NCI-H82 treated with DMSO at 0.1 percent for 48 hours (cell line): Measurements from ENCODE around the gene GNPTAB.
"Not testable (repeated sequence)": the region's sequence is repeated elsewhere in the genome, so short reads cannot be mapped to it uniquely, and the experiment has no call there.

Experiments
- DNase-seq: peaks from one replicate; lab custom pipeline; 2025; ENCODE audit not compliant: unreplicated experiment; lab: John Stamatoyannopoulos, UW

GNPTAB gene

GRCh38 chr12:101740566-101740965 lies 90.2 kb downstream of the GNPTAB start:
- no peak for DNase-seq

GRCh38 chr12:101738920-101739665 lies 91.7 kb downstream of the GNPTAB start, which contains the start of gene SYCP3:
Gene SYCP3 (minus strand): TSS chr12:101739462. CDS start chr12:101737935, 1,527 bp downstream.
- no peak for DNase-seq

DNA sequence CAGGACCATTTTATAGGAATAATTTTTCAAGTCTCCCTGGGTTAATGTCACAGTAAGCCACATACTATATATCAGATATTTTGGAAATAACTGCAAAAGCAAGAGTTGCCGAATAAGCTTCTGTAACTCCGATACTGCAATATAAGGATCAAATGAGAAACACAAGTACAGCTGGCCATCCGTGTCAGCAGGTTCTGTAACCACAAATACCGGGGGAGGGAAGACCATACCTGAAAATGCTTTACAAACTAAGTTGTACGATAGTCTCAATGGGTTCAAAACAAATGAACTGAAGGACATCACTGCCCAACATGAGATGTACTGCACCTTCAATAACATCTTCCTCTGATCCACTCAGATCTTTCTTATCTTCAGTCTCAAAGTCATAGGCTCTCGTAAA lies 93.3 kb downstream of the GNPTAB start:
- DNase-seq, result no peak

DNA sequence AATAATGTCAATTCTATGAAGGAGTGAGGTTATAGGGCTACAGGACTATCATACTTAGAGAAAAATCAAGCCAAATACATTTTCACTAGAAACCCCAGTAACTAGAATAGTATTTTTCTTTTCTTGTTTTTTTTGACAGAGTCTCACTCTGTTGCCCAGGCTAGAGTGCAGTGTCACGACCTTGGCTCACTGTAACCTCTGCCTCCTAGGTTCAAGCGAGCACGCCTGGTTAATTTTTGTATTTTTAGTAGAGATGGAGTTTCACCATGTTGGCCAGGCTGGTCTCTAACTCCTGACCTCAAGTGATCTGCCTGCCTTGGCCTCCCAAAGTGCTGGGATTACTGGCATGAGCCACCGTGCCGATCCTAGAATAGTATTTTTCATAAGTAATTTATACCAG lies 96.3 kb downstream of the GNPTAB start:
- DNase-seq, result not testable (repeated sequence)

- no peak for DNase-seq
Observed at GRCh38 chr12:101733166-101733565, 97.6 kb downstream of the GNPTAB start.

DNA sequence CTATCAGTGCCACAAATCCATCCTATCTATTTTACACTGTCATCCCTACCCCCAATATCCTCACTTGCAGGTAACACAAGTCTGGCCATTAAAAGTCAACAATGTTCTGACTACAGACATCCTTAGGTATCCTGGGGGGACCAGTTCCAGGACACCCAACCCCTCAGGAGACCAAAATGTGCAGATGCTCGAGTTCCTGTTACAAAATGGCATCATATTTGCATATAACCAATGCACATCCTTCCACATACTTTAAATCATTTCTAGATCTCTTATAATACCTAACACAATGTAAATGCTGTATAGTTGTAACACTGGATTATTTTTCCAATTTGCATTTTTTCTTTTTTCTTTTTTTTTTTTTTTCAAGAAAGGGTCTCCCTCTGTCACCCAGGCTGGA lies 98.4 kb downstream of the GNPTAB start:
- no peak for DNase-seq

DNA sequence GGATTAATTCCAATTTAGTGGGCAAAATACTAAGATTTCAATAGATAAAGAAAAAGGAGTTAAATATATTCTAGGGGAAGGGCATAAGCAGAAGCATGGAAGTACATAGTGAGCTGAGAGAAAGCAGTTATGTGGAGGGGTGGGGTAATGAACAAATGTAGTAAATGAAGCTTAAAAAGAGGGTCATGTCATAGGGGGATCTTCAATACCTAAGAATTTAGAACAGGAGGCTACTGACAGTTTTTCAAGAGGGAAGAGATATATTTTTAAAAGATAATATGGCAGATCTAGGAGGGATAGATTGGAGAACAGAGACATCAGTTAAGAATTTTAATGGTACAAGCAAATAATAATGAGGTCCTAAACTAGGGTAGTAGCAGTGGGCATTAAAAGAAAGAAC lies 100.9 kb downstream of the GNPTAB start:
- DNase-seq, result no peak

DNA sequence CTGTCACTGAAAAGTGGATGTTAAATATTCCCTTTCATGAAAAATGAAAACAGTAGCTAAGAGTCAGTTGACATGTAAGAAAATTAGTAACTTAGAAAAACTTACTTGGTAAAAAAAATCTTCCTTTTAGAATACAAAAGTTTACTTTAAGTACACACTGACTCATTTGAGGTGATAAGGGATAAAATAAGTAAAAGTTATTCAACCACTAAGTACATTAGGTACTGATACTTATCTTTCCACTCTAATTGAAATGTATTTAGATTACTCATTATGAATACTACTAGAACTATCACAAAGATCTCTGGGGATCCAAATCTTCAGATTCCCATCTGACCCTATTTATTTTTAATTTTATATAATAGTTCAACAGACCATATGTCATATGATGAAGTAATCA lies 103.7 kb downstream of the GNPTAB start:
- no peak for DNase-seq

GRCh38 chr12:101722392-101722791 lies 108.4 kb downstream of the GNPTAB start:
- no peak for DNase-seq

DNA sequence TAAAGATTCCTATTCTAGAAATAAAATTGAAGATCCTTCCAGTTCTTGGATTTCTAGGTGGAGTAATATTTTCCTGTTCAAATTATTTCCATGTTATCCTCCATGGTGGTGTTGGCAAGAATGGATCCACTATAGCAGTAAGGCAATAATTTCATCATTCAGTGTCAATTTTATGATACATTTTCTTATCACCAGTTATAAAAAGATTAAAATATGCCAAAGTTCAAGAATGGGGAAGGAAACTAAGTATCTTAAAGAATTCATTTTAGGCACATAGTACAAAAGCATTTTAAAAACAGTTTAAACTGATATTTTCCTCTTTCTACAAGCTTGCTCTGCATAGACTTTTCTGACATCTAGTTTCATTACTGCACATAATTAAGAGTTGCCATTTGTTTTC lies 110.6 kb downstream of the GNPTAB start:
- DNase-seq, result no peak

DNA sequence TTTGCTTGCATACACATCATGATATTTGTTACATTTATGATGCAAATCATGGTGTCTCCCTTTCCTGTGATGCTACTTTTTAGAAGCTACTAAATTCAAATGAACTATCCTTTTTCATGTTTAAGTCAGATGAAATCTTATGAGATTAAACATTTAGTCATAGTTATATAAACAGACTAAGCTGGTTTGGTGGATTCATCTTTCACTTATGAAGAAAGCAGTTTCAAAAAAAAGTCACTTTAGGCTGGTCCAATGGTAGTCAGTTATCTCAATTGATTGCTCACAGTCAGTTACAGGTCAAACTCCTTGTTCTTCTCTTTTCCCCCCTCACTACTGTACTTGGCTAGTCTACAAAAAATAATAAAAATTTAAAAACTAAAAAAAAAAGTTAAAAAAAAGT lies 111.2 kb downstream of the GNPTAB start:
- DNase-seq, result no peak

- no peak for DNase-seq
Observed at GRCh38 chr12:101714877-101715444, 115.8 kb downstream of the GNPTAB start.

DNA sequence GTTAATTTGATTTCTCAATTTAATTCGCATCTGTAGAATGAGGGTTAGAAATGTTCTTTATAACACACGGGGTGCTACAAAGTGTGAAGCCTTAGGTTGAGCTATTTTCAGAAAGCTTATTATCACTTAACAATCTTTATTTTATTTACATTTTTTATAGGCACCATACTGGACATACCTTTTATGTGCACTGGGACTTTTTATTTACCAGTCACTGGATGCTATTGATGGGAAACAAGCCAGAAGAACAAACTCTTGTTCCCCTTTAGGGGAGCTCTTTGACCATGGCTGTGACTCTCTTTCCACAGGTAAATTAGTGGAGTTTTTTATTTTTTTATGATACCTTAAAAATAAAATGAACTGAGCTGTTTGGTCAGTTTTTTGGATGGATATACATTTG lies 116.8 kb downstream of the GNPTAB start:
- DNase-seq, result no peak

GRCh38 chr12:101713059-101713682 lies 117.6 kb downstream of the GNPTAB start:
- DNase-seq, result no peak

DNA sequence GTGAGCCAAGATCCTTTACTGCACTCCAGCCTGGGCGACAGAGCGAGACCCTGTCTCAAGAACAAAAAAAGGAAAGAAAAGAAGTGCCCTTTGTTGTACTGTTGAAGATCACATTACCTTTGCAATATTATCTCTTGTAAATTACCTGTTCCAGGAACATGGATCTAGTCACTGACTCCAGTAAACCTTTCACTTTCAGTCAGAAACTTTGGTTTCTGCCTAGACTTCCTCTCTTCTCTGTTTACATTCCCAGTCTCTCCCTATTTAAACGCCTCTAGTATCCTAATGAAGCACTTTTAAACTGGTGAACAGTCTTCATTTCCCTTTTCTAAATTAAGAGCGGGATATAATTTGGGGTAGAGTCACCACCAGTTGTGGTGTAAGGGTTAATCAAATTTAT lies 120.5 kb downstream of the GNPTAB start:
- DNase-seq, result no peak

- DNase-seq, result no peak
Observed at GRCh38 chr12:101707131-101707782, 123.5 kb downstream of the GNPTAB start.

DNA sequence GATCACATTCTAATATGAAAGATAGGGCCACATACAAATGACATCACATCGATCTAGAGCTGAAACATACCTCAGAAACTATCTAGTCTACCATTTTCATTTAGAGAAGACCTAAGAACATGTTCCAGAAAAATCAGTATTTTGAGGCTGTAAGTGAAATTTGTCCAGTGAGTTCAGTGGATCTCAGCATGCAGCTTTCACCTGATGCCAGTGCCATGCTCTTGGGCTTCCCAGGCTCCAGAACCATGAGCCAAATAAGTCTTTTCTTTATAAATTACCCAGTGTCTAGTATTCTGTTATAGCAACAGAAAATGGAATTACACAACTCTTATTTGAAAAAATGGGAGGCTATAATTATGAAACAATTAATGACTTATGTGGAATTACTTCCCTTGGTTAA lies 124.4 kb downstream of the GNPTAB start:
- DNase-seq, result no peak

GRCh38 chr12:101703487-101703886 lies 127.3 kb downstream of the GNPTAB start:
- DNase-seq, result no peak

DNA sequence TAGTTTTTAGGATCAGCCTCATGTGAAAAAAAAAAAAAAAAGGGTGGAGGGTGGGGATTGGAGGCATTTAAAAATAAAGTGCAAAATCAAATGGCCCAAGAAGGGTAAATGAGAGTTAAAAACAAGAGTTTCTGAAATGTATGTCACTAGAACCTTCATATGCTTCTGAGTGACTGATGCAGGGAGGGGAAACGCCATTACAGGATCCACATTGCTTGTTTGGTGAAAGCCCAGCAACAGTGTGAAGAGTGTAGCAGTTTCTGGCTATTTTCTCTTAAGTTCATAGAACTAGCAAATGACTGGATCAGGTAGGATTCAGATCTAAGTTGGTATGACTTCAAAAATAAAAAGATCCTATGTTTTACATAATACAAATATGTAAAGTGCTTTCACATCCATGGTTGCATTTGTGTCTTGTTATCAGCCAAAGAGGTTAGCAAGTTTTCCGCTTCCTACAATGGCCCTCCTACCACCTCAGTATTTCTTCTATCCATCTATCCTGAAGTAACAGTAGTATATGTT lies 130.4 kb downstream of the GNPTAB start:
- DNase-seq, result no peak

GRCh38 chr12:101698800-101699347 lies 131.9 kb downstream of the GNPTAB start:
- no peak for DNase-seq
